ENCODE measurements around the gene HEMGN.

The HEMGN gene

DNA sequence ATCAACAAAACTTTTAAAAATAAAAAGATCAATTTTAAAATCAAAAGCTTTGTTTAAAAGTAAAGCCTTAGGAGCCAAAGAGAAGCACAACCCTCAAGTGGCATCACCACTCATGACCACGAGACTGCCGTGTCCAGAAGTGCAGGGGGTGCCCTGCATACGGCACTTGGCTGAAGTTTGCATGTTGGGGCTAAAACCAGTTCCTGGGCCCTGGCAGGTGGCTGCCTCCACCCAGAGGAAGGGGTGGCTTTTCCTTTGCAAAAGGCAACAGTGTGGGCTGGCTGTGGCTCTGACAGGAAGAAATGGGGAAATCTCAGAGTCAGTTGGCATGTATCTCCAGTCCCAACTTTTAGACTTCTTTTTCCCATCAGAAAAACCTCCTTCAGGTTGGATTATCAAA, 30.9 kb downstream of the HEMGN start:
- DNase-seq (ENCODE audit: low read depth, low spot score), result peak; percentile 42

DNA sequence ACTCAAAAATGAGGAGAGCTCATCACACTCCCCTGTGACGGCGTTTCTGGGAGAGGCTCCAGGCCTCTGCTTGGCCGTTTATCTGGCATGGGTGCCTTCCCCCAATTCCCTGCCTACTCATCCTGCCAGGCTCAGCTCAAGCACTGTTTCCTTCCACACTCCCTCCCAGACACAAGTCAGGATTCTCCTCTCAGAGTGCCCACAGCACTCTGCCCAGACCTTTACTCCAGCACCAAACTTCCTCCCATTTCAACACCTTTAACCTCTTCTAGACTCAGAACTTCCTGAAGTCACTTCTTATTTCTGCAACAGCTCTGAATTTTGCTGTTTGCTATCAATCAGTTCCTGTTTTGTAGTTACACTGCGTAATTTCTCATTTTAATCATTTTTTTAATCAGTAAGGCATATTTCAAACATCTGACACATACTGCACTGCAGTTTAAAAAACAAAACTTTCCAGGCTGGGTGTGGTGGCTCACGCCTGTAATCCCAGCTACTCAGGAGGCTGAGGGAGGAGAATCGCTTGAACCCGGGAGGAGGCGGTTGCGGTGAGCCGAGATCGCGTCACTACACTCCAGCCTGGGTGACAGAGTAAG, 31.6 kb downstream of the HEMGN start:
- no peak for DNase-seq (ENCODE audit: low read depth, low spot score)
- H3K4me3 ChIP-seq (ENCODE audit: low read length), result no peak overlapping the region

More for the DNA sequence above, 30.9 kb downstream of the HEMGN start:
- H3K4me3 ChIP-seq (ENCODE audit: low read length), result no peak overlapping the region; the same call in 1 of the 2 replicates

DNA sequence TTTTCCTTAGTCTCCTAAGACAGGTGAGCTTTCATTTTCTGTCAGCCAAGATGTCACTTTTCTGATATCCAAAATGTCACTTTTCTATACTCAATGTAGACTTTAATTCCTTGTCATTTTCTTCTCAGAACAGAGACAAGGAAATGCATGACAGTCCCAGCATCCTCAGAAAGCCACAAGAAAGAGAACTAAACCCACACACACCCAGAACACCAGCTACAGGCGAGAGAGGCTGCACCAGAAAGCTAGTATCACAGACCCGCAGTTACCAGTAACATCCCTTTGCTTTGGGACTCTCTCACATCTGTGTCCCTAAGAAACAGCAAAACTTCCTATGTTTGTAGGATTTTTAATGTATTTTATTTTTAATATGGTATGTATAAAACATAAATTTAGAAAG, 32.7 kb downstream of the HEMGN start:
- peak overlapping the region; percentile 36 for H3K4me3 ChIP-seq (ENCODE audit: low read length)
- peak; percentile 91 for DNase-seq (ENCODE audit: low read depth, low spot score)

DNA sequence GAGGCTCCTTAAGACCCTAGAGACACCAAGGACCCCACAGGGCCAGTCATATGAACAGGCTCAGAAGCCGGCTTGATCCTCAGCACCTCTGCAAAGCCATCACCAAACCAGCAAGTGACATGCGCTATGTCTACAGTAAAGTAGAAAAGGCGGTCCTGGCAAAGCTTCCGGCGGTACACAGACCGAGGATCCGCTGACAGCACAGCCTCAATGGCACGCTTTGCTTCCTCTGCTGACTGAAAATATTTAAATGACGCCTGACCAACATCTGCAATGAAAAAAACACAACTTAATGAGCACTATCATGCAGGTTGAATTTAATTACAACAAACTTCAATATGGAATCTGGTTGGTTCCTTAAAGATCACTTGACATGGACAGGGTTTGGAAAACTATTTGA, 33.2 kb downstream of the HEMGN start:
- peak overlapping the region; percentile 36 for H3K4me3 ChIP-seq (ENCODE audit: low read length)
- peak; percentile 31 for DNase-seq (ENCODE audit: low read depth, low spot score)

DNA sequence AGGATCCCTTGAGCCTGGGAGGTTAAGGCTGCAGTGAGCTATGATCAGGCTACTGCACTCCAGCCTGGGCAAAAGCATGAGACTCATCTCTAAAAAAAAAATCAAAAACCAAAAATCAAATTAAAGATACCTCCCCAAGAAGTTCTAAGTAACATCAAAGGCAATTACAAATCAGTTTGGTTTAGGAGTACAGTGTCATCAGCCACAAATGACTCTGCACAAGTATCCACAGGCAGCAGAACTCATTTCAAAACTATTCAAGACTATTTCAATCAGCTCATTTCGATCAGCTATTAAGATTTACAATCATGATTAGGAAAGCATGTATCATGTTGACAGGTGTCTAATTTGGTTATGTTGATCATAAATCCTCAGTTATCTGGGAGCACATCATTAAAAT, 34.8 kb downstream of the HEMGN start:
- no peak for DNase-seq (ENCODE audit: low read depth, low spot score)
- no peak overlapping the region for H3K4me3 ChIP-seq (ENCODE audit: low read length)

DNA sequence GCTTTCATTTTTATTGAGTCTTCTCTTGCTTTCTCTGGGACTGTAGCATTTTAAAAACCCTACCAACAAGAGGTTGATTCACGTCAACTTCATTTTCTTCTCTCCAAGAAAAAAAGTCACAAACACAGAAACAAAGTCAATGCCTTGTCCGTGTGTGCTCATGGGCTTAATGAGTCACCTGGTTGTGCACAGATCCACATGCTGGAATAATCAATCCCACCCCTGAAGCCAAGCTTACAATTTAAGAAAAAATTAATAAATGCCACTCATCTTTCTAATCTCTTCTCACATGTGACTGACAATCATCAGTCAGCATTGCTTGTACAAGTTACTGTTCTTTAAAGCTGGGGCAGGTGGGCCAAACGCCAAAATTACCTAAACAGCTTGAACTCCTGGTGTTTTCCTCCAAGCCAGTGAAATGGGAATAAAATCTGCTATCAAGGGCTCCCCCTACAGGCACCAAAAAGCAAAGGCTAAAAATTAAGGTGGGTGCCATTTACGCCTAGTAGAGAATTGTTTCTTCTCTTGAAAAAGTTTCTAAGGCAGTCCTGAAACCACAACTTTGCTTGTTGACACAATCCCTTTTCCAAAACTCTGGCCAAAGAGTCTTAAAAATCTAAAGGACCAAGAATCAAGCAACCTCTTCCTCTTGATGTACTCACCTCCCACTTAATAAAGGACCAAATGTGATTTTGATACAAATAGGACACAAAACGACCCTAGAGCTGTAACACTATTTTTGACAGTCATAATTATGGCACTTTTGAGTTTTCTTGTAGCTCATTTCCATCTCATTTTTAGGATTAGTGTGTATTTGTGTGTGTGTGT, 37.0 kb downstream of the HEMGN start:
- H3K4me3 ChIP-seq (ENCODE audit: low read length), result no peak overlapping the region
- peak; percentile 39 for DNase-seq (ENCODE audit: low read depth, low spot score)

DNA sequence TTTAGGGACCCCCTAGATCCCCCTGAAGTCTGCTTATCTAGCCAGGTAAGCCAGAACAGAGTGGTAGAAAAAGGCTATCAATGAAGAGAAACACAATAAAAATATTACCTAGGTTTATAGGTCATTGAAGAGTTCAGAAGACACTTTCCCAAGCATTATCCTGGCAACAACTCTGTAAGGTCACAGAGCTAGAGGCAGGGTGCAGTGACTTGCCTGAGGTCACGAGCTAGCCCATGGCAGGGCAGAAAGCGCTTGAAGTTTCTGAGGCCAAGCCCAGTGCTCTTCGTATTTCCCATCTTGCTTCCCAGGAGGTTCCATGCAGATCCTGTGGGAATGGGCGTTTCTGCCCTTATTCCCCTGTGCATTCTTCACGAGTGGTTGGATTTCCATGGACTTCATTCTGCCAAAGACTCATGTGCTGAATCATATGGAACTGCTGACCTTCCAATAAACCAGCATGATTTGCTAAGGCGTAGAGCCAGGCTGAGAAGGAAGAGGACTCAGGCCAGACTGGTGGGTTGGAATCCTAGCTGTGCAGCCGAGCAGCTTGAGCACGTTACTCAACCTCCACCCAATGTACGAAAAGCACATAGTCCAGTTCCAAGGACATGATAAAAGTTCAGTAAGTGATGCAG, 37.8 kb downstream of the HEMGN start:
- no peak overlapping the region for H3K4me3 ChIP-seq (ENCODE audit: low read length)
- DNase-seq (ENCODE audit: low read depth, low spot score), result no peak

DNA sequence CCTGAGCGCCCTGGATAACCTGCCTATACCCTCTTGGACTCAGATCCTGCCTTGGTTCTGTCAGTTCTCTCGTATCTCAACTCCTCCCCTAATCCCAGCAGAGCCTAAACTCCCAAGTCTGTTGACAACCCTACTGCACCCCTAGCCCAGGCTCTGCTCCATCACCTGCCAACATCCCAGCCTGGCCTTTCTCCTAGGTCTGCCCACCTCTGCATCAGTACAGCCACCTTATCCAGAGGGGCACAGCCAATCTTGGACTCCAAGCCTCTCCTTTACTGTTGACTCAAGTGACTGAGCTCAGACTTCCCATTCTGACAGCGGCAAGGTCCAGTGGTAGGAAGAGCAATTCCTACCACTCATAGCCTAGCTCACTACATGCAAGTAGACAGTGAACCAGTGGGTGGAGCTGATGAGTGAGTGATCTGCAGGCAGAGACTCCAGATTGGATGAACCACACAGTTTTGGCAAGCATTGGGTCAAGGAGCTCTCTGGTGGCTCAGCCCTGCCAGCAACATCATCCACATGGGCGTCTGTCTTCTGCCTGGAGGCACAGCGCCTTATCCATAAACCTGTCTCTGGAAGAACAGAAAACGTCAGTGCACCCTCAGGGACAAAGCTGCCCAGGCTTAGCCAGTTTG, 42.2 kb downstream of the HEMGN start:
- no peak for DNase-seq (ENCODE audit: low read depth, low spot score)
- H3K4me3 ChIP-seq (ENCODE audit: low read length), result no peak overlapping the region

DNA sequence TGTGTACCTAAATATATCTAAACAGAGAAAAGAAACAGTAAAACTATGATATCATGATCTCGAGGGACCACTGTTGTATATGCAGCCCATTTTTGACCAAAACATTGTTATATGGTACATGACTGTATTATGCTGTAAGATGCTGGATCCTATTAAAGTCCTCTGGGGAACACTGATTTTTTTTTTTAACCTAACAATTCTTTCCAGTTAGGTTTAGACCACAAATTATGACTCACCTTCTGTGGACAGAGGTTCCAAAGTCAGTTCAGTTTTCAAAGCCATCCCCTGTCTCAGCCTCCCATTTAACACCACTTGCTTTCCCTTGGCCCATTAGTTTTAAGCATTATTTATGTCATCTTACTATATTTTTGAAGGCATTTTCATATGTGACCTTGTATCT, 42.8 kb downstream of the HEMGN start:
- no peak for DNase-seq (ENCODE audit: low read depth, low spot score)
- H3K4me3 ChIP-seq (ENCODE audit: low read length), result no peak overlapping the region

DNA sequence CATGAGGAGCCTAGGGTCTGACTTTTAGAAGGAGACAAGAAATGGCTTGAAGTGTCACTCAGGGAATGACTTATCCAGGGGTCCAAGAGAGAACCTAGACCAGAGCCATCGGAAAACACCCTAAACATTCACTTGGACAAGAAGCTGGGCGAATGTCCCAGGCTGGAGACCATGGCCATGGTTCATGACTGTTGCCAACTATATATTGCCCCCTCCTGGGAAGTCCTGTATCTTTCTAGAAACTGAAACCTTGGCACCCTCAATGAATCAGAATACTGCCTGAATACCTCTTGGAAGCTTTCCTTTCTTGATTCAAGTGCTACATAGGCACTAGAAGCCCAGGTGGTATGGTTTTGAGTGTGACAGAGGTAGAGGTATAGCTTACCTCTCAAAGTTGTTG, 45.6 kb downstream of the HEMGN start:
- no peak for DNase-seq (ENCODE audit: low read depth, low spot score)
- no peak overlapping the region for H3K4me3 ChIP-seq (ENCODE audit: low read length)

DNA sequence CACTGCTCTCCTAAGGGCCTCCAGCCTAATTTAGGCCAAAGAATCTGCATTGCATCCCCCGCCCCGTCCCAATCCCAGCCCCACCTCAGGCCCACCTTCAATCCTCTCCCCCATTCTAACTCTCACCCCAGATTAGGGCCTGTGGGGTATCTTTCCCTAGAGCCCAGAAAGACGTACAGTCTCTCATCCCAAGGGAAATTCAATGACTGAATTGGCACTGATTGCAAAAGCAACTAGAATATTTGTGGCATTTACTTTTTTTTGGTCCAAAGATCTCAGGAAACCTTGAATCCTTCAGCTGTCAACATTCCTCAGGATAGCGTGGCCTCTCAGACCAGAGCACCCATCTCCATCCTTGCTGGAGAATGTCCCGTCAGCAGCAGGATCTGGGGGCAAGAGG, 46.2 kb downstream of the HEMGN start:
- DNase-seq (ENCODE audit: low read depth, low spot score), result no peak

DNA sequence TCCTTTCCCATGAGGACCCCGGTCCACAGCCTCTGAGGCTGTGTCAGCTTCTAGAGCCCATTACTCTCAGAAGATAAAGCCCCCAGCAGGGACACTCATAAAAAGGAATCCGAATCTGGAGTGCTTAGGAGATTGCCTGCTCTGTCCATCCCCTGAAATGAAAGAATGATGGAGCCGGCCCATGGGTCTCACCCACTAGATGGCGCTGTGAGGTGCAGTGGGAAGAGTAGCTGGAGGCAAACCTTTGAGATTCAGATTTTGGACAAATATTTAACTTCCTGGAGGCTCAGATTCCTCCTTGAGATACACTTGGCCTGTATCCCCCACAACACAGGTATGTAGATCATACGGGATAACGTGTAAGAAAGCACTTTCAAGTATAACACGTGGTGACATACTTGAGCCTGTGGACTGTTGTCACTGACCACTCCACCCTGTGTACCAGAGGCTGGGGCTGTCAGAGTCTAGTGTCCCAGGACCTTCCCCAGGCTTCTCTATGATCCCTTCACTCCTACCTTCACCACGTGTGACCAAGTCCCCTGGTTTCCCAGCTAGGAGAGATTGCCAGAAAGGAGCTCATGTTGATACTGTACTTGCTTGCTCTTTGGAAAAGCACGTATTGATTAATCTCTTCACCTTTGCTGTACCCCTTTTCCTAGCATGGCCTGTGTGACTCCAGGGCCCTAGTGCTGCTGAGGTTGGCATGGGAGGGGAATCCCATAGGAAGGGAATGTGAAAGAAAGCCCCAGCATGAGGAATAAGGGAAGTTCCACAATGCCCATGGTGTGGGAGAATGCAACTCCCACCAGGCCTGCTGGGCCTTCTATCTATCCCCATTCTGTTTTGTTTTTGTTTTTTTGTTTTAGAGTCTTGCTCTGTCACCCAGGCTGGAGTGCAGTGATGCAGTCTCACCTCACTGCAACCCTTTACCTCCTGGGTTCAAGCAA, 47.8 kb downstream of the HEMGN start:
- no peak overlapping the region for H3K4me3 ChIP-seq (ENCODE audit: low read length)
- no peak for DNase-seq (ENCODE audit: low read depth, low spot score)

More for the DNA sequence above, 46.2 kb downstream of the HEMGN start:
- no peak overlapping the region for H3K4me3 ChIP-seq (ENCODE audit: low read length)

DNA sequence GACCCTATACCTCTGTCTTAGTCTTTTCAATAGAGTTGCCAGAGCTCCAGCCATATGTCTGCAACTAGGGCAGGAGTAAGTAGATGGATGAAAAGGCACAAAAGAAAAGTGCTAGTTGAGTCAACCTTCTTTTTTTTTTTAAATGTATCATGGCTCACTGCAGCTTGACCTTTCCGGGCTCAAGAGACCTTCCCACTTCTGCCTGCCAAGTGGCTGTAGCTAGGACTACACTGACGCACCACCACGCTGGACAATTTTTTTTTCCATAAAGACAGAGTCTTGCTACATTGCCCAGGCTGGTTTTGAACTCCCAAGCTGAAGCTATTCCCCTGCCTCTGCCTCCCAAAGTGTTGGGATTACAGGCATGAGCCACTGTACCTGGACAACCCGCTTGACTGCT, 57.6 kb downstream of the HEMGN start:
- DNase-seq (ENCODE audit: low read depth, low spot score), result no peak

More for the DNA sequence above, 57.6 kb downstream of the HEMGN start:
- H3K4me3 ChIP-seq (ENCODE audit: low read length), result no peak overlapping the region

Measured in Jurkat, Clone E6-1 (cell line).